Measurements from ENCODE around the gene FHL2.

DNA sequence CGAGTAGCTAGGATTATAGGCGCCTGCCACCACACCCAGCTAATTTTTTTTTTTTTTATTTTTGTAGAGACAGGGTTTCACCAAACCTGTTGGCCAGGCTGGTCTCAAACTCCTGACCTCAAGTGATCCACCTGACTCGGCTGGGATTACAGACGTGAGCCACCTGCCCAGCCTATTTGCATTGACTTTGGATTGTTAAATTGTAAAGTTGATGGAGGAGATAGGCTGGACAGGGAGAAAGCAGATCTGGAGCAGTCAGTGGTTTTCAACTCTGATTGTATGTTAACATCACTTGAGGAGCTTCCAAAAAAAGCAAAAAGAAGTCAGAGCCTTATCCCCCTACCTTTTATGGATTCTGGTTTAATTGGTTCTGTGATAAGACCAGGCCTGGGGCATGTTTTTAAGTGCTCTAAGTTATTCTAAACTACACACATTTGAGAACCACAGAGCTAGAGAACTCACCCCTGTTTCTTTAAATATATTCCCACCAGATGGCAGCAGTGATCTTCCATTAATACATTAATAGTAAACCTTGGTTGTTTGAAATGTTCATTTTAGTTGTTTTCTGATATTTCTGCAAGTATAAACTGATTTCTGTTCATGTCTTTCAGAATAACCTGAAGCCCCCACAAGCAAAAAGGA, 54.0 kb downstream of the FHL2 start:
- TF ChIP-seq POLR2A (IDR thresholded peaks at IDR 0.05) (no peak), EP300 (IDR thresholded peaks at IDR 0.05; ENCODE audit: low read depth) (no peak), POLR2AphosphoS5 (IDR thresholded peaks at IDR 0.05) (no peak)
- TF ChIP-seq, protein P1, sequence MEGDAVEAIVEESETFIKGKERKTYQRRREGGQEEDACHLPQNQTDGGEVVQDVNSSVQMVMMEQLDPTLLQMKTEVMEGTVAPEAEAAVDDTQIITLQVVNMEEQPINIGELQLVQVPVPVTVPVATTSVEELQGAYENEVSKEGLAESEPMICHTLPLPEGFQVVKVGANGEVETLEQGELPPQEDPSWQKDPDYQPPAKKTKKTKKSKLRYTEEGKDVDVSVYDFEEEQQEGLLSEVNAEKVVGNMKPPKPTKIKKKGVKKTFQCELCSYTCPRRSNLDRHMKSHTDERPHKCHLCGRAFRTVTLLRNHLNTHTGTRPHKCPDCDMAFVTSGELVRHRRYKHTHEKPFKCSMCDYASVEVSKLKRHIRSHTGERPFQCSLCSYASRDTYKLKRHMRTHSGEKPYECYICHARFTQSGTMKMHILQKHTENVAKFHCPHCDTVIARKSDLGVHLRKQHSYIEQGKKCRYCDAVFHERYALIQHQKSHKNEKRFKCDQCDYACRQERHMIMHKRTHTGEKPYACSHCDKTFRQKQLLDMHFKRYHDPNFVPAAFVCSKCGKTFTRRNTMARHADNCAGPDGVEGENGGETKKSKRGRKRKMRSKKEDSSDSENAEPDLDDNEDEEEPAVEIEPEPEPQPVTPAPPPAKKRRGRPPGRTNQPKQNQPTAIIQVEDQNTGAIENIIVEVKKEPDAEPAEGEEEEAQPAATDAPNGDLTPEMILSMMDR (IDR thresholded peaks at IDR 0.05), result peak in 4 of 5 experiments; percentile 21 to 35 (median 28)
